ENCODE measurements around the gene SOX13.

Gene SOX13

DNA sequence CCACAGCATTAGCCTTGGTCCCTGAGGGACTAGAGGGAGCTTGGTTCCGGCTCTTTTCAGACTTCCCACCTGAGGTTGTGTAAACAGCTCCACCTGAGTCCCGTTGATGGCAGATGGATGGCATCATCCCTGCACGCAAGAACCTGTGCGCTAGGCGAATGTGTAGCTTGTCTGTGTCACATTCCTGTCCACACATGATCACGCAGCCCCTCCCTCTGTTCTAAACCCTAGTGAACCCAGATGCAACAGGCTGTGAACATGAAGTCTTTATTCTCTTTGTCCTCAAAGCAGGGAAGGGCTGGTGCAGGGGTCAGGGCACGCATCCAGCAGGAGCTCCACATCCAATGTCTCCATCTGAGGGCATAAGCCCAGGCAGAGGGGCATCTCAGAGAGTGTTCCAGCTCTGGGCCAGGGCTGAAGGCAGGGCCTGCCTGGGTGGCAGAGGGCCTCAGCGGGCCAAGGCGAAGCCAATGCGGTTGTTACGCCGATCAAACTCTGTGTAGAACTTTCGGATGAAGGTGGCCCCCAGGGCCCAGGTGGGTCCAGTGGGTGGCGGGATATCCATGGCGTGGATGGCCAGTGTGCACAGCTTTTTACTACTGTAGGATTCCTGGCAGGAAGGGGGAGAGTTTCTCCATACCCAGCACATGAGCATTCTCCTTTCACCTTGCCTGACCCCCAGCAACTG is 81.8 kb downstream of the SOX13 start:
- no peak for DNase-seq

DNA sequence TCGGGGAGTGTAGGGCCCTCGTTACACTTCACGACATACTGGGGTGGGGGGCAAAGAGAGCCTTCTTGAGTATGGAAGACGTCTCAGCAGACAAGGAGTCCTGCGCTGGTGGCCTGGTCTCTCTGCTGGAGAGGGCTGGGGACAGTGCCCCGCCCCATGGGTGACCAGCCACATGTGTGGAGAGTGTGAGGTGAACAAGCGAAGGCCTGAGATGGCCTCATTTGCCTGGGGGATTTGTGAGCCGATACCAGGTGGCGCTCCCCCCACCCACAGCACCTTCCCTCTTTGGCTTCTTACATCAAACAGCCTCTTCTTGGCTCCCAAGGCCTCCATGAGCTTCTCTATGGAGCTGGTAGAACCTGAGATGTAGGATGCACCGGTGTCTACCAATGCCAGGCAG is 83.0 kb downstream of the SOX13 start:
- DNase-seq, result no peak

DNA sequence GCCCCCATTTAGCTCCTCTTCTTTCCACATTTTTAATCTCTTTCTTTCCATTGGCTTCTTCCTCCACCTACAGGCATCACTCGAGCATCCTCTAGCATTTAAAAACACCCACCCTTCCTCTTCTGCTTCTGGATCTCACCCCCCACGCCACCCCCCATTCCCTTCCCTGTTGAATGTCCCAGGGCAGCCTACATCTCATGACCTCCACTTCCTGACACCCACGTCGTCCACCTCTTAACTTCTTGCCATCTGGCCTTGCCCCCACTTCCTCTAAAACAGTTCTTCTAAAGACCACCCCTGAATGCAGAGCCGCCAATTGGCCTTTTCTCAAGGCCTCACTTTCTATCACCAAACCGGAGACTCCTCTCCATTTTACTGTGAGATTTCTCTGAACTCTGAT is 85.0 kb downstream of the SOX13 start:
- DNase-seq, result no peak

DNA sequence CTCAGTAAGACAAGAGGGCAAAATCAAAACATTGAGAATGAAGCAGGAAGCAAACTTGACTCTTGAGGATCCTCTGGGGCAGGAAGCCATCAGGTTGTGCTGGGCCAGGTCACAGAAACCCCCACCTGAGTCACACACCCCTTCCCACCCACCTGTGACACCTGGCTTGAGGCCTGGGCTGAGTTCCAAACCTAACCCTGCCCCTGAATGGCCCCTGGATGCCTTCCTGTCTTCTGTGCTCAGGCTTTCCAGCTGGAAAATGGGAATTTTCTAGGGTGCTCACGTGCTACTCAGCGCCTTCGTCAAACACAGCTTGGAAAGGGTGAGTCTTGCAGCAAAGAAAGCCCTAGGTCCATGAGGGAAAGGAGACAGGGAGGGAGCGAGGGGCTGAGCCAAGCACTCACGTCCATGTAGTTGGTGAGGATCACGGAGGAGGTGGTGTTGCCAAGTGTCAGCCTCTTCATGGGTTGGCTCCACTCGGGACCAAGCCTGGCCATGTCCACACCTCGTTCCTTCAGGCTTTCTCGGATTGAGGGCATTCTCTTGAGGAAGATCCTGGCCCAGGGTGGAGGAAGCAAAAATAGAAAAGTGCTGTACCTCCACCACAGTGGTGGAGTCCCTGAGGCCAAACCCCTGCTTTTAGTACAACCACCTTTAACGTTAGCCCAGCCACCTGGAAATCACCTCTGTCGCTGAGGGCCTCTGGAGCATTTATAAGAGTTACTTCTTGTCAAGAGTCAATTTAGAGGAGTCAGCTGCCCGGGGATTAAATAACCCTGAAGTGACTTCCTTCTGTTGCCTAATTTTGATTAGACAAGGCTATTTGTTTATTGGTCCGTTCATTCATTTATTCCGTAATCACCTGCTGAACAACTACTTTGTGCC is 88.9 kb downstream of the SOX13 start:
- DNase-seq, result no peak

DNA sequence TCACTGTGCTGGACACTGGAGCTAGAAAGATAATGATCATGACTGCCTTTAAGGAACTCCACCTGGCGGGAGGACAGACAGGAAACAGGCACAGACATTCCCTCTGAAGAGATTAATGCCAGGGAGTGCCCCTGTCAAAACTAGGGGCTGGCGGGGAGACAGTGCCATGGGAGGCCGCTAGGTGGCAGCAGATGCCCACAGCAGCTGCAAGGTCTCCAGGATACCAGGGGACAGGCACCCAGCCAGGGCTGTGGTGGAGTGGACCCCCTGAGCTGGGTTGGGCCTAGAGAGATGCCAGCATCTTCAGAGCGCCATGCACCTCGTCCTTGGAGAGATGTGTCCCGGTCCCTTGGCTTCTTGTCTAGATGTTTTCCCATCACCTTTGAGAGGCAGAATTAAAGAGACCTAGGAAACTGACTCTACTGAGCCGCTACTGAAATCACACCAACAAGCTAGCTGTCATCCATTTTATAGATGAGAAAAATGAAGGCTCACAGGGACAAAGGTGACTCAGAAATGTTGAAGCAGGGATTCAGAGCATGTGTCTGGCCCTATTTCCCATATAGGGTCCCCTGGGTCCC is 89.7 kb downstream of the SOX13 start:
- peak; percentile 65 for DNase-seq

DNA sequence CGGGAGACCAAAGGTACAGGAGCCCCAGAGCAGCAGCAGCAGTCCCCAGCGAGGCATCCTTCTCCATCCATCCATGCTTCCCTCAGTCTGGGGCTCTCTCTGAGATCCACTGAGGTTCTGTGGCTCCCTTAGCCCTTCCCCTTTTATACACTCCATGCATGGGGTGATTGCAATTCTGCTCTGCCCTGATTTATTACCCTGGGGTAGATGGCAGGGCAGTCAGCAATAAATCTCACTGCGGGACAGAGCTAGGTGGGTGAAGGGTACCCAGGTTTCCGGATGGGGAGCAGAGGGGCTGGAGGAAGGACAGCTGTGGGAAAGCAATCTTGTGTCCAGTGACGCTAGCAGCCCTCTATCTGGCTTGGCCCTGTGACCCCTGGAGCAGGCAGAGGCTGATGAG is 93.3 kb downstream of the SOX13 start, which contains the start of gene REN:
TSS of gene REN (minus strand) at position 119 of the 400 bp plus-strand sequence. CDS start at position 75, 44 bp downstream.
- no peak for DNase-seq

DNA sequence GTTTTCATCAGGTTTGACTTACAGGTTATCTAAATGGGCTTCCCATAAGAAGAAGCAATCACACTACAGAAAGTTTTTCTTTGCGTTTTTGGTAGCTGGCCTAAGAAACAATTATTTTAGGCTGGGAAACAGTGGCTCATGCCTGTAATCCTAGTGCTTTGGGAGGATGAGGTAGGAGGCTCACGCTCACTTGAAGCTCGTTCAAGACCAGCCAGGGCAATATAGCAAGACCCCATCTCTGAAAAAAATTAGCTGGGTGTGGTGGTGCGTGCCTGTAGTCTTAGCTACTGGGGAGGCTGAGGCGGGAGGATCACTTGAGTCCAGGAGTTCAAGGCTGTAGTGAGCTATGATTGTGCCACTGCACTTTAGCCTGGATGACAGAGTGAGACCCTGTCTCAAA is 94.8 kb downstream of the SOX13 start:
- DNase-seq, result no peak

DNA sequence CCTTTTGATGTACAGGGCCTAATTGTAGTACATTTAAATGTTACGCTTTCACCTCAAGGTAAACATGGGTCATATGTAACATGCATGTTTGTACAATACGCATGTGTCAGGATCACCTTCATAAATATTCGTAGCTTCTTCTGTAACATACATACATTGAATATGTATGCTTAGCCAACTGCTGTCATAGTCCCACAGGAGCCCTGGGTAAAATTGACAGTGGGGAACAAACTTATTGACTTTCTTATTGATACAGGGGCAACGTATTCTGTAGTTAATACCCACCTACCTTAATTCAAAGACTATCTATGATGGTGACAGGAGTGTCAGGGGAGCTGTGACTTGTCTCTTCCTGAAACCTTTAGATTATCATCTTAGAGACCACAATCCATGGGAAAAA is 96.9 kb downstream of the SOX13 start:
- no peak for DNase-seq

DNA sequence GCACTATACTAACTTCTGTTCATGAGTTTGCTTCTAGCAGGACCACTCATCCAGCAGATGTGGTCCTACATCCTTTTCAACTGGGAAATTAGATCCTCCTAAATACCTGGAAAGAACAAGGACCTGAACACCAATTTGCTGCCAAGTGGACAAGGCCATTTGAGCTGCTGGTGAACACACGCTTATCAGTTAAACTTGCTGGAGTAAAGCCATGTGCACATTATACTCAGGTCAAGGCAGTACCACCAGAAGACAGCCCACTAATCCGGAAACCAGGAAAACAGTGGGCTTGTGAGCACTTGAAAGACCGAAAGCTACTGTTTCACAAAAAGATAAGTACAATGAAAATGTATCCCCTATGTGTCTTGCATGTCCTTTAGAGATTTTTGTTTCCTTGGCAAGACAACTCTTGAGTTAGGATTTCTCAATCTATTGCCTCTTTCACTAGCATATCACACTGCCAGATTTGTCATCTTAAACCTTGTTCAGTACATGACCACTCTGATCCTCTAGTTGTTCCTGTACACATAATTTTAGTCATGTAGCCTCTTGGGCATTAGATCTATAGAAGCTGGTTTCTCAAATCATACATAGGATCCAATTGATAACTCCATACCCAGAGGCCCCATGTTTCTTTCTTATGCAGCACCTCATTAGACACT is 97.7 kb downstream of the SOX13 start:
- DNase-seq, result no peak

DNA sequence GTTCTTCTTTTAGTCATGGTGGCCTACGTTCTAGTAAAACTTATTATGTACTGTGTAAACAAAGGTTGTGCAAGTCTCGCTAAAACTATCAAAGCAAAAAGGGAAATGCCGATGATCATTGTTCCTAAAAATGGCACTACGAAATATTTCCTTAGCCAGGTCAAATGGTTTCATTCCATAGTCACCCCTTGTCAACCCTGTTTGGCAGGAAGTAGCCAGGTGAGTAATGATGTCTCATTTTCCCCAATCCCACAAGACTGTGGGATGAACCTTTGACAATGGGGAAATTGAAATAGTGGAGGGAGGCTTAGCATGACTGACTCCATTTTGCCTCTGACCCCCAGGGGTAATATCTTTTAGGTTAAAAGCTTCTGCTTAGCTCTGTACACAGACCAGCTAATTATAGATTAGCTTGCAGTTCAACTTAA is 98.8 kb downstream of the SOX13 start:
- DNase-seq, result no peak

DNA sequence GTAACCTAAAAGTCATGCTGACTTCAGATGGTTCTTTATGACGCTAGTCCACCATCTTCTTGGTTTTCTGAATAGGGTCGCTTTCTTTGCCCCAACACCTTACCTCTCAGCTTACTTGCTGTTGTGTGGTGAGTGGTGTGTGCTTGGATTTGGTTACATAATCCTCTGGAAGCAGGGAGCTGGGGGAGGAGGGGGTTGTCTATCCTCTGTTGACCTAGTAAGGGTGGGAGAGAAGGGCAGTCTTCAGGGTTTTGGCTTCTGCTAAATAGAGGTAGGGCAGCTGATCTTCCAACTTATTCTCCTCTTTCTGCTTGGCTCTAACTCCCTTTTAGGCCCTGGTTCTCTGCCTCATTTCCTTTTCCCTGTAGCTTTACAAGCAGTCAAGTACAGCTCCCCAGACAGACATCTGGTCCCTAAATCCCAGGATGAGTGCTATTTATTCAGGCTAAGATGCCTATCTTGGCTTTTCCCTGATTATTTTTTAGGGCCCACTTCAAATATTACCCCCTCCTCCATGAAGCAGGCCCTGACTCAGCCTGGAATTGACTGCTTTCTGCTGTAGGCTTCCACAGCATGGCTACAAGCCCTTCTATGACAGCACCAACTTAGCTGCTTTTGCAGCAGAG is 99.6 kb downstream of the SOX13 start:
- DNase-seq, result no peak

DNA sequence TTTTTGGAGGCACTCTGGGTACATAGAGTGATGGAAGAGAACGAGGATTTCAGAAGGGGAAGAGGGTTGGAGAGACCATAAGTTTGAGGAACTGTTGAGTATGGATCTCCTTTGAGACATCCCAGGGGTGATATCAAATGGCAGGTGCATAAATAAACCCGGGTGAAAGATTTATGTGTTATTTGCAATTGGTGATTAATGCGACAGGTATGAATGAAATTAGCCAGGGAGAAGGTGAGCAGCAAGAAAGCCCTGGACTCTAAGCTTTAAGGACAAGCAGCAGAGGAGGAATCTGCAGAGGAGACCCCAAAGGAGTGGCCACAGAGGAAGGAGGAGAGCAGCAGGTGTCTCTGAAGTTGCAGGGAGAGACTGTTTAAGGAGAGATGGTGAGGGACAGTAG is 102.0 kb downstream of the SOX13 start:
- DNase-seq, result no peak

DNA sequence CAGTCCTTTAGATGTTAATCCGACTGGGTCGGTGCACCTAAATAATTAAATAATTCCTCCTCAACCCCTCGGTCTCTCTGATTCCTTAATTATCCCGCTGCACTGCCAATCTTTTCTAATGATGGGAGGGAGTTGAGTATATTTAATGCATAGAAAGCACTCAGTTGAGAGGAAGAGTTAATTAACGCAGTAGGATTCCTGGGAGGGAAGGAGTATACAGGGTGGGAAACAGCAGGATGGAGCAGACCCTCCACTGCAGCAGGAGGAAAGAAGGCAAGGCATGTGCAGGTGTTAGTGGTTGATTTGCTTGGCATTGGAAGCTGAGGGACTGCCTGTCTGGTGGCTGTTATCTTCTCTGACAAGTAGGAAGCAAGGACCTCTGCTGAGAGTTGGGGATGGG is 103.1 kb downstream of the SOX13 start:
- no peak for DNase-seq

DNA sequence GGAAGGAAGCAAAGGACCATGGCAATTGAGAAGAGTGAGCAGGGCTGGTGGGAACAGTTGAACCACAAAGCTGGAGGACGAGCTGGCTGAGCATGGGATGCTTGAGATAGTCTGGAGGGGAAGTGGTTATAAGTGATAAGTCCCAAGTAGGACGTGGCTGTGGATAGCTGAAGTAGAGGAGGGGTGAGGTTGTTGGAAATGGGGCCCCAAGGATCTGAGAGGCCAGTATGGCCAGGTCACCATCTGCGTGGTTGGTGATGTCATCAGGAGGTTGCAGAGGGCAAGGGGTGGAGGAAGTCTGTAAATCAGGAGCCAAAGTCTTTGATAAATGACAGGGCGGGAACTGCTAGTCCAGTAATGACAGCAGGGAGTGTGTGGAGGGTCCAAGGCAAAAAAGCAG is 104.2 kb downstream of the SOX13 start:
- no peak for DNase-seq
